GM18508 (cell line): ENCODE results near the gene NFKBIE.

Experiments used
- ATAC-seq: cut with Tn5 transposase; IDR thresholded peaks from one replicate; pipeline ENCODE4 v1.9.1; 2021; ENCODE audit warnings: moderate number of reproducible peaks; ENCODE audit not compliant: insufficient read depth, unreplicated experiment

NFKBIE gene

DNA sequence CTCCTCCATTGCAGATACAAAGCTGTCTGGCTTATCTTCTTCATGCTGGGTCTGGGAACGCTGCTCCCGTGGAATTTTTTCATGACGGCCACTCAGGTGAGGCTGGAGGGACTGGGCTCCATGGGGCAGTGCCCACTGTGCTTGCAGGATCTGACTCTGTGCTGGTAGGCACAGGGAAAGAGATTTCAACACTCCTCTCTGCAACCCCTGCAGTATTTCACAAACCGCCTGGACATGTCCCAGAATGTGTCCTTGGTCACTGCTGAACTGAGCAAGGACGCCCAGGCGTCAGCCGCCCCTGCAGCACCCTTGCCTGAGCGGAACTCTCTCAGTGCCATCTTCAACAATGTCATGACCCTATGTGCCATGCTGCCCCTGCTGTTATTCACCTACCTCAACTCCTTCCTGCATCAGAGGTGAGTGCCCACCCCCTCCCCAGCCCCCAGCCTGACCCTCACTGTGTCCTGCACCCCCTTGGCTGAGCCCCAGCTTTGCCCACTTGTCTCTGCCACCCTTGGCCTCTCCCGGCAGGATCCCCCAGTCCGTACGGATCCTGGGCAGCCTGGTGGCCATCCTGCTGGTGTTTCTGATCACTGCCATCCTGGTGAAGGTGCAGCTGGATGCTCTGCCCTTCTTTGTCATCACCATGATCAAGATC lies 35.8 kb downstream of the NFKBIE start:
- ATAC-seq, result no peak

DNA sequence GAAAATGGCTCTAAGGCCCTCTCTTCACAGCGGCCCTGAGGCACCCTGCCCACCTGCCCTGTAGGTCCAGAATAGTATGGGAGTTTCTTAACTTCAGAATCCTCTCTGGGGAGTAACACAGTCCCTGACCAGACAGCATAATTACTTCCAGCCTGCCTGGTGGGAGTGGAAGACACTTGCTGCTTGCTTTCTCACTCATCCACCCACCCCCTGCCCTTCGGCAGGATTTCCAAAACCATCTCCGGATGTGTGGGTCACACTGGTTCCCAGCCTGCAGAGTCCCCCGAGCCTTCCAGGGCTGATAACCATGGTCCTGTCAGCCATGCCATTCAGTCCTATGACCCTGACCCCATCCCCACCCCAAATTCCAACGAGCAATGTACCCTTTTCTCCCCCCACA lies 36.5 kb downstream of the NFKBIE start:
- no peak for ATAC-seq

DNA sequence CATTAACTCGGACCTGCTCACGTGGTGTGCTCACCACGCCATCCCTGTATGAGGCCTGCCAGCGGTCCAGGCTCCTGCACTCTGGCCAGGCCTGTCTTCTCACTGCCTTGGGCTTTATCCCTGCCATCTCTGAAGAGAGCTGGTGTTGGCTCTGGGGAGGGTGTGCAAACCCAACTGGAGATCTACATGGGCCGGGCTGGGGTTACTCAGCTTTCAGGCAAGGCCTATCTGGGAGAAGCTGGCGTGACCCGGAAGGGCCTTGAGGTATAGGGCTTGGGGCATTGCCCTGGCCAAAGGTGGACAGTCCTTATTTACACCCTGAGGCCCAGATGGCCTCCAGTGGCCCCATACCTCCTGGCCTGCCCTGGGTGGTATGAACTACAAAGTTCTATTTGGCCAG lies 36.9 kb downstream of the NFKBIE start:
- no peak for ATAC-seq

DNA sequence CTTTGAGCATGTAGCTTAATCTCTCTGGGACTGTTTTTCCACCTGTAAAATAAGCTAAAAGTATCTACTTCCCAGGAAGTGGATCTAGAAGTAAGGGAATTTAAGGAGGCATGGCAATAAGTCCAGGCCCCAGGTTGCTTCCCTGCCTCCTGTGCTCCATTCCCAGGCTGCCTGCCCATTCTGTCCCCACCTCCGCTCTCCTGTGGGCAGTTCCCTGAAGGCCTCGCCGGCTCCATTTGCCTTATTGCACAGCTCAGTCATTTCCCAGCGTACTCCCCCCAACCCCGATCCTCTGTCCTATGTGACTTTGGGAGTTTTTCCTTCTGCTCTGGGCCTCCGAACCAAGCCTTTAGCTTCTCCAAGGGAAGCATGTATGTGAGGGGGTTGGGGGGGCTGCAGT lies 37.3 kb downstream of the NFKBIE start:
- no peak for ATAC-seq

DNA sequence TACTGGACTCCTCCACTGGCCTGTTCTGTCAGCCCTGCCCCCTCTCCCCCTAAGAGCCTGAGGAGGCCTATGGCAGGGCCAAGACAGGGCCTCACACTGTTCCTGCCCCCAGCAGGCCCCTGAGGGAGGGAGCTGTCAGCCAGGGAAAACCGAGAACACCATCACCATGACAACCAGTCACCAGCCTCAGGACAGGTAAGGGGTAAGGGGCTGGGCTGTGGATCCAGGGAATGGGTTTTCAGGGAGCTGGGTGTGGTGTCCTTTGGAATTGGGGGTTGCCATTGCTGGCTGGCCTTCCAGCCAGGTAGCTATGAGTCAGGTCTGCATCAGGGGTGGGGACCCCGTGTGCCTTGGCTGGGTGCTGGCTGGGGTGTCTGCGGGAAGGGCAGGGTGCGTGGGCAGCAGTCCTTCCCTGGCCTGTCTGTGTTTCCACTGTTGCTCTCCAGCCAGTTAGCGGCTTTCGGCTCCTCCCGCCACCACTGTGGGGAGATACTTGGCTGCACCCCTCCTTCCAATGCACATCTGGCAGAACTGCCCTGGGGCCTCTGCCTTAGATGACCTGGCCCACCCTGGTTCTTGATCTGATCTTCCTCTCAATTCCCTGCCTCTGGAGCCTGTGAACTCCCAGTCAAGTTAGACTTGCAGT lies 38.1 kb downstream of the NFKBIE start:
- ATAC-seq, result no peak

DNA sequence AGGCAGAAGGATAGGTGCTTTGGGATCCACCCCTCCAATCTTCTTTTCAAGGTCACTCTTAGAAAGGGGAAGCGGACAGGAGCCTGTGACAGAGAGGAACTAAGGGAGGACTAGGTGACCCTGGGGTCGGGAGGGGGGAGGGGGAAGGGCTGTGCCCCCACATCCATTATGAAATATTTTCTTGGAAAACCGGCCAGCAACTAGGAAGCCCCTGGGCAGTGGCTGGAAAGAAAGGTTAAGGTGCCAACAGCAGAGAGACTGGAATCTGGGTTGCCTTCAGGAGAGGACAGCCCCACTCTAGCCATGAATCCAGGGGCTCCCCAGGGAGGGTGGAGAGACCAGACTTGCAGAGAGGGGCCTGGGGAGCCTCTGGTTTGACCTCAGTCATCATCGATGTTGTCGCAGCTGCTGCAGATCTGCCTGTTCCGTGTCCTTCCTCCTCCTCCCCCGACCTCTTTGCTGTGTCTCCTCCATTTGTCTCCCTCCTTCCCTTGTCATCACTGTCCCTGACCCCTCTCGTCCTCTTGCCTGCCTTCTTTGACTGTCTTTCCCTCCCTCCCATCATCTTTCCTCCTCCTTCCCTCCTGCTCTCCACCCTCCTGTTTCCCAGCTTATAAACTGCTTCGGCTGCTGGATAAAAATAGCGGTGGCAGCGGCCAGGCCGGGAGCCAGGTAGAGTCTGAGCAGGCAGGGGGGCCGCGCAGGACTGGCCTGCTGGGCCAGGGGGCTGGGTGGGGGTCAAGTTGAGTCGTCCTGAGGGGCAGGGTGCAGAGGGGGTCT lies 38.8 kb downstream of the NFKBIE start:
- ATAC-seq, result no peak

- ATAC-seq, result no peak
These were observed 39.6 kb downstream of the NFKBIE start for GRCh38 chr6:44225579-44226325.

DNA sequence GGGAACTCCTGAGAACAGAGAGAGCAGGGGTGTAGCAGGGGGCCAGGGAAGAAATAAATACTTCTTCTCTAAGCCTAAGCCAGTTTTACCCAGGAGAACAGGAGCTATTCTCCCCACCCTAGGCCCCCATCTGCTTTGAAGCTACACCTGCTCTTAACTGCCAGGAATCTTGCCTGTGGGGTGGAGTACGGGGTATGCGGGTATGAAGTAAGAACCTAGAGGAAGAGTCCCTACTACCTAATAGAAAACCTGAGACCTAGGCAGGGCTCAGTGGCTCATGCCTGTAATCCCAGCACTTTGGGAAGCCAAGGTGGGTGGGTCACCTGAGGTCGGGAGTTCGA lies 40.4 kb downstream of the NFKBIE start:
- no peak for ATAC-seq

- no peak for ATAC-seq
These were observed 41.1 kb downstream of the NFKBIE start for GRCh38 chr6:44224029-44224964.

DNA sequence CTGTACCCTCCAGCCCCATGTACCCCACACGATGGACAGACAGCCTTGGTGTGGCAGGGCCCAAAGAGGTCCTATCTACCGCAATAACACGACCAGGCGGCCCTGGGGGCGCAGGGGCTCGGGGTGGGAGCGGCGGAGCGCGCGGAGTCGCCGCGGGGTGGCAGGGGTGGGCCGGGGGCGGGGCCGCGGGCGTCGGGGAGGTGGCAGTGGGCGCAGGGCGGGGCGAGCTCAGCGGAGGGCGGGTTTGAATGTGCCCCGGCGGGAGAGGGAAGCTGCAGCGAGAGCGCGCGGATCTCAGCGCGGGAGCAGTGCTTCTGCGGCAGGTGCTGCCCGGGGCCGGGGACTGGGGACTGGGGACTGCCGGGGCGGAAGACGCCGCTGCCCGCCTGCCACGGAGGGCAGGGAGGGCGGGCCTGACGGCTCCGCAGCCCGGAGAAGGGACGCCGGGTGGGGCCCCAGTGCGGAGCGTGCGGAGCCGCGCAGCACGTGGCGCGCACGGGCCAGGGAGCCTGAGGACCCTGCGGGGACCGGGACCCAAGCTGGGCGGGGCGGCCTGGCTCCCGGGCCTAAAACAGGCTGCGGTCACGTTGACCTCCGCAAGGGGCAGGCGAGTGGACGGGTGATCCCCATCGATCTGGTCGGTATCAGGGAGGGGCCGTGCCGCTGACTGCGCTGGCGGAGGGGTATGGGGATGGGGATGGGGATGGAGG lies 41.9 kb downstream of the NFKBIE start, which contains the start of gene SLC29A1:
Gene SLC29A1, plus strand, starts transcription at position 277 of the 710 bp plus-strand sequence. CDS start 3,719 bp downstream, outside the sequence.
- ATAC-seq, result no peak

DNA sequence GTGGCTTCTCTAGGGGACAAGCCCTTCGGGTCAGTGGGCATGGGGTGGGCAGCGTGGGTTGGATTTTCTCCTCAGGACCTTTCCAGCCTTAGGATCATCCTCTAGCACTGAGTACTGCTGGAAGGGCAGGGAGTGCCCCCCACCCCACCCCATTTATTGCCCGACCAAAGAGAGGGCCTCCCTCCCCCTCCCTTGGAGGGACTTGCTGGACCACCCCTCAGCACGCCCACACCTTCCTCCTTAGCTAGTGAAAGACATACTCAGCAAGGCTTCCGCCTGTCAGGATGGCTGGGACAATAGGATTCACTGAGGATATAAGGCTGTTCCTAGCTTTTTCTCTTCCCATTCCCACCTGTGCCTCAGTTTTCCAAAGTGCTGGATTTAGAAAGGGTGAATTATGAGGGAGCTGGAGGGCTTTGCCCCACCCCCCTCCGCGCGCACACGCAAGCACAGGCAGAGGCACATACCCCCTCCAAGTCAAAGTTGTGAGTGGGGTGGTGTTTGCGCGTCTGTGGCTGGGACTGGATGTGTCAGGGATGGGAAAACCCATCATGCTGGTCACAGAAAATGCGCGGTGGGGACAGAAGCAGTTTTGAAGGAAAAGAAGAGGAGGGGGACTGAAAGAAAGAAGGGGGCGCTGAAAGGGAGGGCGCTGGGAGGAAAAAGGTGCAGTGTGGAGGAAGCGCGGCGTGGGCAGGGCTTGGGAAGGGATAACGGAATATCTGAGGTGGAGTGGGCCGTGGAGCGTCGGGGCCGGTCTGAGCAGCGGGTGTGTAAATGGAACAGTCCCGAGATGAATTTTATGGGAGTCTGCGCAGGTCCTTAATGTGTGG lies 42.6 kb downstream of the NFKBIE start:
- ATAC-seq, result no peak

GRCh38 chr6:44221961-44222335 lies 43.4 kb downstream of the NFKBIE start:
- no peak for ATAC-seq

GRCh38 chr6:44221291-44221960 lies 43.9 kb downstream of the NFKBIE start:
- no peak for ATAC-seq

GRCh38 chr6:44220913-44221290 lies 44.4 kb downstream of the NFKBIE start:
- no peak for ATAC-seq

- no peak for ATAC-seq
These were observed 45.3 kb downstream of the NFKBIE start for GRCh38 chr6:44219815-44220784.

- ATAC-seq, result no peak
These were observed 46.1 kb downstream of the NFKBIE start for GRCh38 chr6:44219053-44219814.
